Muscle layer of colon (tissue), 2 donors: ENCODE data around the gene AK8.

Experiments
- H3K27ac ChIP-seq: one replicate; pipeline ENCODE4 v1.7.0; 2013; ENCODE audit warnings: low read depth, mild to moderate bottlenecking, low read length, moderate library complexity
- H3K27me3 ChIP-seq, 2 donors: one replicate each; pipeline ENCODE4 v1.7.0; 2013; ENCODE audit warnings: low read length in 2 of 2, mild to moderate bottlenecking in 2 of 2; ENCODE audit not compliant: insufficient read depth in 2 of 2, control insufficient read depth in 1 of 2
- H3K36me3 ChIP-seq: one replicate; pipeline ENCODE4 v1.7.0; 2013; ENCODE audit warnings: mild to moderate bottlenecking, low read length; ENCODE audit not compliant: insufficient read depth
- H3K4me1 ChIP-seq: one replicate; pipeline ENCODE4 v1.7.0; 2013; ENCODE audit warnings: mild to moderate bottlenecking, low read length; ENCODE audit not compliant: insufficient read depth
- H3K4me3 ChIP-seq, 2 donors: one replicate each; pipeline ENCODE4 v1.7.0; 2013; ENCODE audit warnings: low read length in 2 of 2, low read depth in 1 of 2, mild to moderate bottlenecking in 1 of 2, moderate library complexity in 1 of 2
- H3K9ac ChIP-seq: one replicate; pipeline ENCODE4 v1.7.0; 2013; ENCODE audit warnings: low read length
- H3K9me3 ChIP-seq: one replicate; pipeline ENCODE4 v1.7.0; 2013; ENCODE audit warnings: mild to moderate bottlenecking, low read length
- donor health status: abdominal sarcoma.
- donor health status: Adenocarcinoma of cecum.

AK8 gene

DNA sequence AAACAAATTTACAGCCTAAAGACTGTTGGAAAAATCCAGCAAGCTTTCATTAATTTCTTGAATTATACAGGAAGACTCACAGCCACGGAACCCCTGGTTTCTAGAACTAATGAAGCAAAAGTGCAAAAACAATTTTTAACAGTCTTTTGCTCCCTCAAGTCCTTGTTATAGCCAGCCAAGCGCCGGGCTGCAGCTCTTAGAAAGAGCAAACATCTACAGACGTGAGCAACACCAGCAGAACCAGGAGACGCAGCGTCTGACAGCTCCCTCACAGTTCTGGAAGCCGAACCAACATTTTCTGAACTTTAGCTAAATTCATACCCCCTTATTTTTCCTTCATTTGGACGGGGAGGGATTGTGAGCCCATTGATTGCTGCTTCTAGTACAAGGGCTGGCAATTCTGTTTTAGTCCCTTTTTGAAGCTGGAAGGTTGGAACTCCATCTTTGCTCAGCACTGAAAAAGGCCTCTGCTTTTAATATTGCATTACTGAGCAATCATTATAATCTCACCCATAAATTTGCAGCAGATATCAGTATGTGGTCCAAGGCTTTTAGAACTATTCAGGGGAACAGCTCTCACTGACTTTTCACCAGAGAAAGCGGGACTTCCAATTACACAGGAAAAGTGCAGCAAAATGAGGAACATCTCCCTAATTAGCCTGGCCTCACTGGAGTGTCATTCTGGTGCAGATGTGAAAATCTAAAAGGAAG, 45.8 kb downstream of the AK8 start:
- Histone ChIP-seq H3K4me1 (no peaks in the 10 kb centered on the region), H3K9me3 (no peaks in the 10 kb centered on the region), H3K36me3 (no peaks in the 10 kb centered on the region), H3K27ac (no peak overlapping the region), H3K27me3 (no peaks in the 10 kb centered on the region), H3K9ac (no peak overlapping the region), H3K4me3 (no peak overlapping the region)

DNA sequence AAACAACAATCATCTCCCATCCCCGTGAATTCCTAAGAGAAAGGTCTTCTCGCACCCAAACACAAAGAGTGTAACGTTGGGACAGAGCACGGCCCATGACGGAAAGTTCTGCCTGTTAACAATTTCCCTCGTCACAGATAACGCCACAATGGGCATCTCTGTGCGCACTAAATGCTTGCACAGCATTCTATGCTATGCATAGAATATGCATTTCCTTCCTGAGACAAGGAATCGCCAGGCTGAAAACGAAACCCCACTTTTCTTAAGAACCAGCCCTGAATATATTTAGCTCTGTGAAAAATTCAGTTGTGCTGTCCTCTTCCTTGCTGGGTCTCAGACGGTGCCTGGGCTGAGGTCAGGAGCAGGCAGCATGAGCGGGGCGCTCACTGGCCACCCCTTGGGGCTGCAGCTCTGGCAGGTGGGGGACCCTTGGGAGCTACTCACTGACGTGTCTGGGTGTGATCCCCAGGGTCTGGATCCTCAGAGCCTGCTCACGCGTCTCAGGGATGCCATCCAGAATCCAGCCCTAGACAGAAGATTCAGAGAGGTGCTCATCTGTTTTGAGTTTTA, 49.8 kb downstream of the AK8 start:
- Histone ChIP-seq H3K27me3 (no peaks in the 10 kb centered on the region), H3K36me3 (no peaks in the 10 kb centered on the region), H3K9ac (no peak overlapping the region), H3K4me3 (no peak overlapping the region), H3K4me1 (no peaks in the 10 kb centered on the region), H3K27ac (no peak overlapping the region), H3K9me3 (no peaks in the 10 kb centered on the region)

DNA sequence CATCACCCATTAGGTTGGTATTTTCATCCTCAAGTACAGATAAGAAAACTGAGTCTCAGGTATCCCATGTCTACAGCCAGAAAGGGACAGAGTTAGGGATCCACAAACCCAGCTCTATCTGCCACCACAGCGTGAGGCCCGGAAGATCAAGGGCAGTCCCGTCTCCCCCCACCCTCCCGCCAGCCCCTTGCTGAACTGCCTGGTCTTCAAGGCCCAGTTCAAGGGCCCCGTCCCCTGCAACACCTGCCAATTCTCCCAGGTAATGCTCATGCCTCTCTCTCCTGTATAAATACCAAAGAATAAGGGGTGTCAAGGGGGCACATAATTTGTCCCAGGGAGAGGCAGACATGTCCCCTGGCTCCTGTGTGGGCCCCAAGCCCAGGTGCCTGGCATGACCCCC, 50.7 kb downstream of the AK8 start:
- Histone ChIP-seq H3K9me3 (no peaks in the 10 kb centered on the region), H3K9ac (no peak overlapping the region), H3K27ac (no peak overlapping the region), H3K4me1 (no peaks in the 10 kb centered on the region), H3K36me3 (no peaks in the 10 kb centered on the region), H3K27me3 (no peaks in the 10 kb centered on the region), H3K4me3 (no peak overlapping the region)

DNA sequence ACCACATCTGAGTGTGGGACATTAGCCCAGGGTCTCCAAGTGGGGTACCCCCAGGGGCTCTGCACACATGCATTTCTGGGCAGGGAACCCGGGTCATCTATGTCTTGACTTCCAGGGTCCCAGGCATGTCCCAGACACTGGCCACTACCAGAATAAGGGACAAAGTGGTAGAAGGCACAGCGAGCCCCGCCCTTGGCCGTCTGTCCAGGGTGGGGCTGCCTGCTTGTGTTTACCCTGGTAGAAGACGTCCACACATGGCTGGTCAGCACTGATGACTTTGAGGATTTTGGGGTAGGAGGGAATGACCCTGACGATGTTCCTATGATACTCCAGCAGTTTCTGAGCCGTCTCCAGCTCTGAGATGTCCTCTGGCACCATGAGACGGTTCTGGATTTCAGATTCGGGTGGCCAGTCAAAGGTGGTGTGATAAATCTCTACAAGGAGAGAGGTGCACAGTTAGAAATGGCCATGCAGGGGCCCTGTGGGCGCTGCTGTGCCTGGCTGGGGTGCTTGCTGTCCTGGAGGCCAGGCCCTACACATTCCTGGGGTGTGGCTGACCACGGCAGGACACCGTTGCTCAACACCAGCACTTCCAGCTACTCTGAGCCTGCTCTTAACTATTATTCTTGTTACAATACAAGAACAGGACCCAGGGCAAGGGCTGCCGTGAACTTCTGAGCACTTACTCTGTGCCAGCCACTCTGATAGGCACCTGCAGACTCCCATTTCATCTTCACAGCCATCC, 51.3 kb downstream of the AK8 start:
- H3K4me1 ChIP-seq: no peaks in the 10 kb centered on the region
- H3K9ac ChIP-seq: no peak overlapping the region
- H3K27ac ChIP-seq: no peak overlapping the region
- H3K36me3 ChIP-seq: no peaks in the 10 kb centered on the region
- H3K9me3 ChIP-seq: no peaks in the 10 kb centered on the region
- no peak overlapping the region for H3K4me3 ChIP-seq
- no peaks in the 10 kb centered on the region for H3K27me3 ChIP-seq

DNA sequence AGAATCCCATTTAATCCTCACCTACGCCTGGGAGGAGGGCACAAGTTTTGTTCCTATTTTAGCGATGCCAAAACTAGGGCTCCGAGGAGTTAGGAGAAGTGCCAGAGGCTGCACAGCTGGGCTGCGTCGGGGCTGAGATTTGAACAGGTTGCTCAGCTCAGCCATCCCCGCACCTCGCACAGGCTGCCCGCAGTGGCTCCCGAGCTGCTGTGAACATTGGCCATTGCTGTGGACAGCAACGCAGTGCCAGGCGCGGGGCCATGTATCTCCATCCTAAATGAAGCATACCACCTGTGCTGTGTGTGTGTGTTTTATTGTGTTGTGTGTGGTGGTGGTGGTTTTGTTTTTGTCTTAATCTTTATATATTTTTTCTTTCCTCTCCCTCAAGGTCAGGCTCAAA, 52.0 kb downstream of the AK8 start:
- Histone ChIP-seq H3K4me1 (no peaks in the 10 kb centered on the region), H3K27me3 (no peaks in the 10 kb centered on the region), H3K9ac (no peak overlapping the region), H3K36me3 (no peaks in the 10 kb centered on the region), H3K4me3 (no peak overlapping the region), H3K9me3 (no peaks in the 10 kb centered on the region), H3K27ac (no peak overlapping the region)

DNA sequence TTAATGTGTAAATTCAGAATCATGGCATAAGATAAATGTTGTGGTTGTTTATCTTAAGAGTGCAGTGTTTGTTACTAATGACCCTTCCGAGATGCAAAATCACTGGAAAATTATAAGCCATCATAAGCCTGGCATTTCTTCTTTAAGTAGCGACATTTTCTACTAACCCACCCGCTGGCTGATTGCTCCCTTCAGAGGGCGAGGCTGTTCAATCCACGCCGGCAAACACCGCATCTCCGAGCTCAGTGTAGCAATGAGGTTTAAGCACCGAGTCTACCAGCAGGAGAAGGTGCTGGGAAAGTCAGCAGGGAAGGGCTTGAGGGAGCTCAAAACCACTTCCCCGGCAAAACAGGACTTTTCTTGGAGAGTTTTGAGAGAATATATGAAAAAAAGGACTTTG, 52.7 kb downstream of the AK8 start:
- H3K9me3 ChIP-seq: no peaks in the 10 kb centered on the region
- no peaks in the 10 kb centered on the region for H3K4me1 ChIP-seq
- H3K27ac ChIP-seq: no peak overlapping the region
- H3K36me3 ChIP-seq: no peaks in the 10 kb centered on the region
- H3K4me3 ChIP-seq: no peak overlapping the region
- H3K27me3 ChIP-seq: no peaks in the 10 kb centered on the region
- H3K9ac ChIP-seq: no peak overlapping the region

DNA sequence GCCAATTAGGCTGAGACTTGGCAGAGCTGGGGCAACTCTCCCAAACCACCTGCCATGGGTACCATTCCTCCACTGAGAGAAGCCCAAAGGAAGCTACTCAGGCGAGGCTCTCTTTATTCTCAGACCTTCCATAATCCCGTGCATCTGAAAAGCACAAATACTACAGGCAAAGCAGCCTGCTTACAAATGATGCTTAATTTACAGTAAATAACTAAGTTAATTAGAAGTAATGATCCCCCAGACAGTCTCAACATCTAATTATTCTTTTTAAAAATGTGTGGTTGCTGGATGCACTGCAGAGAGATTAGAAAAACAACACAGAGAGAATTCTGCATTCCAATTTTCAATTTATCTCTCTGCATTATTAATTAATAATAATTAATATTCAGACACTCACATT, 53.1 kb downstream of the AK8 start:
- Histone ChIP-seq H3K27ac (no peak overlapping the region), H3K27me3 (no peaks in the 10 kb centered on the region)

DNA sequence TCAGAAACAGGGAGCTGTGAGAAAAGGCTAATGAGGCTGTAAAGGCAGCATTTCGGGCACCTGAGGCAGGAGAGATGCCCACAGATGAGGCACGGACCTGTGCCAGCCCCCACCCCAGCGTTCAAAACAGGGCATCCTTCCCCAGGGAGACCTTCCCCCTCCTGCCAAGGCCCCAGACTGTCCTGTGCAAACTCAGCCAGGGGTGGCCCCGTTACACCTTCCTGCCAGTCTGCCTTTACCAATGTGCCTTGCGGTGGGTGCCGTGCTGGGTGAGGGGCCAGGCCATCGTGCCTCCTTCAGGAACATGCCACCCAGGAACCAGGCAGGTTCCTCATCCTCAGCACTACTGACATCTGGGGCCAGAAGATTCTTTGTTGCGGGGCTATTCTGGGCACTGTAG, 53.9 kb downstream of the AK8 start:
- Histone ChIP-seq H3K36me3 (no peaks in the 10 kb centered on the region), H3K27me3 (no peaks in the 10 kb centered on the region), H3K9me3 (no peaks in the 10 kb centered on the region), H3K27ac (no peak overlapping the region), H3K4me1 (no peaks in the 10 kb centered on the region), H3K4me3 (no peak overlapping the region), H3K9ac (no peak overlapping the region)

More for the DNA sequence above, 53.1 kb downstream of the AK8 start:
- Histone ChIP-seq H3K36me3 (no peaks in the 10 kb centered on the region), H3K4me1 (no peaks in the 10 kb centered on the region), H3K9ac (no peak overlapping the region), H3K4me3 (no peak overlapping the region), H3K9me3 (no peaks in the 10 kb centered on the region)

DNA sequence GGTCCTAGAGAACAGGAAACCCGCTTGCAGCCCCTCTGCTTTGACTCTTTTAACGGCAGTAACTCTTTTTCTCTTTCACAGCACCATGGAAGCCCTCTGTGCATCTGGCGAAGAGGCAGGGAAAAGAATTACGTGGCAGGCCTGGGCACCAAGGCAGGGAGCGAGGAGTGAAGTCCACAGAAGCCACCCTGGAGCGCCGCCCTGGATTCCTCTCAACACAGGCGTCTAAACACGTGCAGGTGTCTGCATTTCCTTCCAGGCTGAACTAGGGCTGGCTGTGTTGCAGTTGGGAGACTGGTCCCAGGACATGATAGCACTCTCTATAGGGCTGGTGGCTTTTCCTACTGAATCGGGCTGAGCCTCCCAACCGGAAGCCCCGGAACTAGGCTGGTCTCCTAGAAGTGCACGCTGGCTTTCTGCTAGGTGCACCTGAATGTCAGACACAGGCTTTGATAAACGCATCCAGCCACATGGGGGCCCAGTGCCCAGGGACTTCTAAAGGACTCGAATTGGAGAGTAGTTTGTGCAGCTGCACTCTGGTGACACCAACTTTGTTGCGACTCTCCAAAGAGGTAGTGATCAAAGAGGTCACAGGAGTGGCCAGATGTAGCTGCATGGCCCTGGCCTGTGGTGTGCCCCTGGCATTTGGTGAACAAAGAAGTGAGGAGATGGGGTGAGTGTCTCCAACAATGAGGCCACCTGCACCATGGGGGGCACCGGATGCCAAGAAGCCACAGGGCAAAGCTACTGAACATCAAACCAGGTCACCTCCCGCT, 54.5 kb downstream of the AK8 start:
- Histone ChIP-seq H3K27me3 (no peaks in the 10 kb centered on the region), H3K9me3 (no peaks in the 10 kb centered on the region), H3K4me3 (no peak overlapping the region), H3K27ac (no peak overlapping the region), H3K36me3 (no peaks in the 10 kb centered on the region), H3K4me1 (no peaks in the 10 kb centered on the region), H3K9ac (no peak overlapping the region)

DNA sequence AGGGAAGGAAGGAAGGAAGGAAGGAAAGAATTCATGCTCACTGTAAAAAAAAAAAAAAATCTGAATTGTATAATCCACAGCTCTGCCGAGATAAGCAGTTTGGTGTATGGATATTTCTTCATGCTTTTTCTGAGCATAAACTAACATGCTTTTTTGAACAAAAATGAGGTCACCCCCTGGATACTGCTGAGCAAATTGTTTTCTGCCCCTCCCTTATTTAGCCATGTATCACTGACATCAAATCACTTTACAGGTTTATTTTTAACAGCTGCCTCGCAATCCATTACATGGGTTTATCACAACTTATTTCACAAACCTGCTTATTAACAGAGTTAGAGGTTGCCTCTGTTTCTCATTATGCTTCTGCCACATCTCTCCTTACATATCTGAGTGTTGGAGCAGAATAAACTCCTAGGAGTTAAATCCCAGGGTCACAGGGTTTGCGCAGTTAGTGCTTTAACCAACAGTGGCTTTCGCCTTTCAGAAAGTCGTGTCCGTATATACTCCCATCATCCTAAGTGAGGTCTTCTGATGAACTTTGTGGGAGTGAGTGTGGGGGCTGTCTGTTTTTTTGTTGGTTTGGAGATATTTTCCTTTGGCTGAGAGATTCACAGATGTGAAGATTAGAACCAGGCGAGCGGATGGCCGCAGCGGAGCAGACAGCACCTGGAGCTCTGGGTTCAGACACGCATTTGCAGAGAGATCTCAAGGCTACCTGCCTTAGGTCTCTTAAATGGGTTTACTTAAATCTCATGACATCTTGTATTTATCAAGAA, 57.7 kb downstream of the AK8 start:
- Histone ChIP-seq H3K4me1 (no peaks in the 10 kb centered on the region), H3K9ac (no peak overlapping the region), H3K9me3 (no peaks in the 10 kb centered on the region), H3K27me3 (no peaks in the 10 kb centered on the region), H3K4me3 (no peak overlapping the region), H3K27ac (no peak overlapping the region), H3K36me3 (no peaks in the 10 kb centered on the region)

DNA sequence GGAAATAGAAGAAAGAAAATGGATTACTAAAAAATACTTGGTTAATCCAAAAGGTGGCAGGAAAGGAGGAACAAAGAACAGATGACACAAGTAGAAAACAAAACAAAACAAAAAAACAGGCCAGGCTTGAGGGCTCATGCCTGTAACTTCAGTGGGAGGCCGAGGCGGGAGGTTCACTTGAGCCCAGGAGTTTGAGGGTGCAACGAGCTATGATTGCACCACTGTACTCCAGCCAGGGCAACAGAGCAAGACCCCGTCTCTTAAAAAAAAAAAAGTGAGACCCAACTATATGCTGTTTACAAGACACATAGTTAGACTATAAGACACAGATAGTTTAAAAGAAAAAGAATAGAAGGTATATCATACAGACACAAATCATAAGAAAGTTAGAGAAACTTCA, 59.5 kb downstream of the AK8 start:
- H3K27me3 ChIP-seq: no peaks in the 10 kb centered on the region
- H3K9ac ChIP-seq: no peak overlapping the region
- H3K4me1 ChIP-seq: no peaks in the 10 kb centered on the region
- H3K36me3 ChIP-seq: no peaks in the 10 kb centered on the region
- H3K27ac ChIP-seq: no peak overlapping the region
- H3K9me3 ChIP-seq: no peaks in the 10 kb centered on the region
- no peak overlapping the region for H3K4me3 ChIP-seq
